Kidney (tissue), 14 donors: ENCODE measurements around the gene TNFAIP8L3. TPM values are rescaled to one million over a fixed set of nuclear protein-coding genes. Genes with fewer than 3 reads are reported as not detected.

Experiments used
- DNase-seq, 5 donors: peaks; one replicate each; pipeline ENCODE4 v3.0.0-alpha.2; 2013 to 2020
- FAIRE-seq: peaks from 2 replicates; lab custom pipeline; 2012; peaks lifted over from hg19 to GRCh38; lab: Jason Lieb, UNC
- H3K27ac ChIP-seq, 2 donors: one replicate each; pipeline ENCODE4 v1.7.0; 2013; ENCODE audit warnings: low read depth in 2 of 2, low read length in 2 of 2, inconsistent platforms in 1 of 2
- H3K27me3 ChIP-seq: one replicate; pipeline ENCODE4 v1.7.1; 2013; ENCODE audit warnings: low read length, inconsistent platforms; ENCODE audit not compliant: control insufficient read depth, insufficient read depth
- H3K36me3 ChIP-seq, 3 donors: one replicate each; pipeline versions ENCODE4 v1.7.0 to v1.7.1; 2013; ENCODE audit warnings: low read length in 3 of 3, control low read depth in 1 of 3, inconsistent platforms in 1 of 3; ENCODE audit not compliant: insufficient read depth in 3 of 3, control insufficient read depth in 2 of 3
- H3K4me1 ChIP-seq, 3 donors: one replicate each; pipeline versions ENCODE4 v1.7.0 to v1.7.1; 2013; ENCODE audit warnings: low read length in 3 of 3, inconsistent platforms in 1 of 3, low read depth in 1 of 3; ENCODE audit not compliant: control insufficient read depth in 2 of 3, insufficient read depth in 2 of 3
- H3K4me3 ChIP-seq, 3 donors: one replicate each; pipeline versions ENCODE4 v1.7.0 to v1.8.1; 2013; ENCODE audit warnings: low read length in 3 of 3, control low read depth in 1 of 3, inconsistent platforms in 1 of 3
- H3K9ac ChIP-seq, 3 donors: one replicate each; pipeline versions ENCODE4 v1.7.0 to v1.7.1; 2013; ENCODE audit warnings: low read length in 3 of 3, control low read depth in 1 of 3, inconsistent platforms in 1 of 3
- H3K9me3 ChIP-seq, 3 donors: one replicate each; pipeline versions ENCODE4 v1.7.0 to v1.7.1; 2013; ENCODE audit warnings: low read length in 3 of 3, control low read depth in 1 of 3, inconsistent platforms in 1 of 3; ENCODE audit not compliant: control insufficient read depth in 2 of 3, insufficient read depth in 1 of 3
- CTCF ChIP-seq: IDR thresholded peaks from 3 replicates; pipeline ENCODE4 v1.5.1; 2012; ENCODE audit warnings: mild to moderate bottlenecking, moderate library complexity, borderline replicate concordance; ENCODE audit not compliant: insufficient read depth; ENCODE audit errors: extremely low read depth
- intact Hi-C: fragments of 100-400 bp; cut with DNase I; formaldehyde crosslinking; loops from one replicate; pipeline ENCODE4 v1.11.1; 2022
- polyA plus RNA-seq: library from polyadenylated mRNA; stranded (reverse); fragments of 350-450 nt; fragmentation: Illumina TruSeq; extraction: RNeasy Lipid Tissue Mini Kit (QIAGEN cat#74804); gene quantifications from one replicate; pipeline ENCODE4 v1.2.3, GENCODE V29; 2014; ENCODE audit warnings: low read depth, low replicate concordance; ENCODE audit not compliant: insufficient read depth
- total RNA-seq: library from RNA; stranded (reverse); fragmentation: NEBNext Ultra II Directional; extraction: Animal tissue kit (Norgen Biotek cat#: 25700); gene quantifications from one replicate; pipeline ENCODE4 v1.2.1, GENCODE V29; 2021
- donor health status: control.
- donor health status: control.
- donor health status: control.
- donor health status: control.
- donor health status: control.
- donor health status: DM: yes; HTN: yes; CAD: no.
- donor health status: Normal renal cell carcinoma (clear cell type).

TNFAIP8L3 gene
- total and polyA plus RNA-seq, 2 donors from 2014 or later = 2.4 to 8.9 TPM

- FAIRE-seq (no peak), DNase-seq (no peak)
- Histone ChIP-seq H3K4me1 (no peaks in the 10 kb centered on the region), H3K36me3 (no peaks in the 10 kb centered on the region), H3K4me3 (no peak overlapping the region), H3K9me3 (no peaks in the 10 kb centered on the region), H3K9ac (no peak overlapping the region), H3K27ac (no peak overlapping the region), H3K27me3 (no peaks in the 10 kb centered on the region)
- no peak for TF ChIP-seq CTCF
- intact Hi-C loops = no loop called here
Measured at GRCh38 chr15:51114437-51115119, 19.9 kb upstream of the TNFAIP8L3 start.

GRCh38 chr15:51112078-51112477 is 17.4 kb upstream of the TNFAIP8L3 start:
- TF ChIP-seq CTCF = no peak
- H3K9ac ChIP-seq = no peak overlapping the region
- H3K36me3 ChIP-seq = no peaks in the 10 kb centered on the region
- DNase-seq = no peak
- no peaks in the 10 kb centered on the region for H3K9me3 ChIP-seq
- FAIRE-seq = no peak
- no peaks in the 10 kb centered on the region for H3K27me3 ChIP-seq
- no peaks in the 10 kb centered on the region for H3K4me1 ChIP-seq
- H3K27ac ChIP-seq = no peak overlapping the region
- no peak overlapping the region for H3K4me3 ChIP-seq
- intact Hi-C loops = no loop called here

GRCh38 chr15:51111061-51111460 is 16.4 kb upstream of the TNFAIP8L3 start:
- no peaks in the 10 kb centered on the region for H3K36me3 ChIP-seq
- intact Hi-C loops = no loop called here

More at GRCh38 chr15:51111061-51111460, 16.4 kb upstream of the TNFAIP8L3 start:
- no peak for TF ChIP-seq CTCF
- Histone ChIP-seq H3K27ac (no peak overlapping the region), H3K27me3 (no peaks in the 10 kb centered on the region), H3K9me3 (no peaks in the 10 kb centered on the region), H3K9ac (no peak overlapping the region), H3K4me3 (no peak overlapping the region), H3K4me1 (no peaks in the 10 kb centered on the region)
- no peak for DNase-seq
- no peak for FAIRE-seq
